GM23338 (cell line): ENCODE results near the gene COPA. TPM values are rescaled to one million over a fixed set of nuclear protein-coding genes. Genes with fewer than 3 reads are reported as not detected.

Experiments
- ATAC-seq: fragments of 200-7000 bp; cut with Tn5 transposase; 3 replicates; pipeline ENCODE4 v1.9.1; 2020
- DNase-seq: peaks from one replicate; pipeline ENCODE4 v3.0.0-alpha.2; 2015; ENCODE audit warnings: low spot score
- H2AFZ ChIP-seq: fragments of 200-600 bp; sonication (generic); 2 replicates; pipeline ENCODE4 v1.8.0; 2016; ENCODE audit warnings: antibody characterized with exemption, mild to moderate bottlenecking, moderate library complexity
- H3F3A ChIP-seq: fragments of 200-600 bp; sonication (generic); replicated peaks from 2 replicates; pipeline ENCODE4 v1.8.0; 2017; ENCODE audit warnings: antibody characterized with exemption, mixed run types, low read depth
- H3K27ac ChIP-seq: fragments of 200-600 bp; sonication (generic); 2 replicates; pipeline ENCODE4 v1.6.1; 2016; ENCODE audit warnings: low read depth
- H3K27me3 ChIP-seq: fragments of 200-600 bp; sonication (generic); 2 replicates; pipeline ENCODE4 v1.8.0; 2016; ENCODE audit warnings: mild to moderate bottlenecking, mixed run types, moderate library complexity; ENCODE audit not compliant: insufficient read depth
- H3K36me3 ChIP-seq: fragments of 200-600 bp; sonication (generic); 2 replicates; pipeline ENCODE4 v1.8.0; 2016; ENCODE audit warnings: mild to moderate bottlenecking; ENCODE audit not compliant: insufficient read depth
- H3K4me1 ChIP-seq: fragments of 200-600 bp; sonication (generic); 2 replicates; pipeline ENCODE4 v1.8.0; 2016; ENCODE audit warnings: mild to moderate bottlenecking, moderate library complexity; ENCODE audit not compliant: insufficient read depth
- H3K4me2 ChIP-seq: fragments of 200-600 bp; sonication (generic); 2 replicates; pipeline ENCODE4 v1.7.1; 2017; ENCODE audit warnings: mixed run types
- H3K4me3 ChIP-seq: fragments of 200-600 bp; sonication (generic); 2 replicates; pipeline ENCODE4 v1.6.1; 2016; ENCODE audit warnings: mixed run types
- H3K79me2 ChIP-seq: fragments of 200-600 bp; sonication (generic); replicated peaks from 2 replicates; pipeline ENCODE4 v1.8.0; 2017; ENCODE audit warnings: mild to moderate bottlenecking; ENCODE audit not compliant: insufficient read depth
- H3K9me2 ChIP-seq: fragments of 200-600 bp; sonication (generic); 2 replicates; pipeline ENCODE4 v1.8.0; 2017; ENCODE audit not compliant: insufficient read depth
- H4K20me1 ChIP-seq: fragments of 200-600 bp; sonication (generic); replicated peaks from 2 replicates; pipeline ENCODE4 v1.8.0; 2017; ENCODE audit warnings: mild to moderate bottlenecking; ENCODE audit not compliant: insufficient read depth
- H3K27ac Mint-ChIP-seq: 2 replicates; pipeline ENCODE4 v1.8.0; 2020; ENCODE audit warnings: inconsistent platforms, mild to moderate bottlenecking, moderate library complexity, mixed read lengths
- H3K27me3 Mint-ChIP-seq: 3 replicates; pipeline ENCODE4 v1.8.0; 2022; ENCODE audit warnings: low read depth, mild to moderate bottlenecking, moderate library complexity, mixed read lengths, inconsistent platforms; ENCODE audit not compliant: insufficient read depth, poor library complexity
- H3K36me3 Mint-ChIP-seq: 3 replicates; pipeline ENCODE4 v1.8.0; 2021; ENCODE audit warnings: low read depth, mild to moderate bottlenecking, inconsistent platforms, moderate library complexity, mixed read lengths
- H3K4me1 Mint-ChIP-seq: 3 replicates; pipeline ENCODE4 v1.8.0; 2020; ENCODE audit warnings: mild to moderate bottlenecking, inconsistent platforms, mixed read lengths
- H3K4me3 Mint-ChIP-seq: 3 replicates; pipeline ENCODE4 v1.8.0; 2021; ENCODE audit warnings: moderate library complexity, mild to moderate bottlenecking, inconsistent platforms, mixed read lengths
- H3K9me3 Mint-ChIP-seq: 3 replicates; pipeline ENCODE4 v1.8.0; 2020; ENCODE audit warnings: moderate library complexity, mild to moderate bottlenecking, inconsistent platforms, mixed read lengths
- CREB1 ChIP-seq: fragments of 250-450 bp; sonication (Bioruptor Pico); IDR thresholded peaks from 2 replicates; pipeline ENCODE4 v1.5.0; 2020; ENCODE audit warnings: low read depth, mild to moderate bottlenecking, moderate library complexity
- POLR2AphosphoS5 ChIP-seq: IDR thresholded peaks from 2 replicates; pipeline ENCODE4 v1.6.1; 2016; ENCODE audit warnings: antibody characterized with exemption, low read depth
- REST ChIP-seq: IDR thresholded peaks from one replicate; pipeline ENCODE4 v1.6.1; 2018; ENCODE audit warnings: antibody characterized with exemption; ENCODE audit not compliant: unreplicated experiment
- polyA plus RNA-seq: library from polyadenylated mRNA; unstranded; fragments of >200 nt; fragmentation: Nextera tagmentation; extraction: Ambion mirVana; gene quantifications from 2 replicates; pipeline ENCODE4 v1.2.1, GENCODE V29; 2016
- total RNA-seq: library from RNA; depleted of rRNA; stranded (reverse); fragments of >200 nt; shearing (Covaris generic); gene quantifications from 2 replicates; pipeline ENCODE4 v1.2.3, GENCODE V29; 2014

The COPA gene
- total and polyA plus RNA-seq, 2 experiments from 2014 or later: 58.2 to 87.1 TPM

GRCh38 chr1:160375788-160376524 lies 32.9 kb upstream of the COPA start:
- Histone ChIP-seq H3K4me2 (peak overlapping the region; percentile 84), H2AFZ (peak overlapping the region; percentile 97; the same call in 1 of the 2 replicates)
- peak overlapping the region; percentile 27 for H3K4me3 Mint-ChIP-seq

GRCh38 chr1:160374306-160375110 lies 31.5 kb upstream of the COPA start:
- H4K20me1 ChIP-seq: no peaks in the 10 kb centered on the region
- no peaks in the 10 kb centered on the region for H3K79me2 ChIP-seq
- Mint-ChIP-seq H3K9me3 (no peaks in the 10 kb centered on the region), H3K36me3 (no peaks in the 10 kb centered on the region; the same call in 2 of the 3 replicates), H3K27ac (no peak overlapping the region), H3K4me1 (peaks cover 54% of the 10 kb centered on the region), H3K4me3 (peak overlapping the region; percentile 53), H3K27me3 (peaks cover 14% of the 10 kb centered on the region)
- H2AFZ ChIP-seq: peak overlapping the region; percentile 97
- ATAC-seq: peak; percentile 56
- TF ChIP-seq POLR2AphosphoS5: no peak
- no peaks in the 10 kb centered on the region for H3K9me2 ChIP-seq
- 0 out of 2 replicates have a peak overlapping the region, but pooled peaks have one; percentile 14 for H3K27ac ChIP-seq
- peak; percentile 64 for DNase-seq
- 0 out of 2 replicates have a peak, but pooled peaks cover 5% of the 10 kb centered on the region for H3F3A ChIP-seq
- H3K4me3 ChIP-seq: peak overlapping the region; percentile 27
- peak overlapping the region; percentile 84 for H3K4me2 ChIP-seq
- H3K36me3 ChIP-seq: no peaks in the 10 kb centered on the region
- no peaks in the 10 kb centered on the region for H3K27me3 ChIP-seq
- H3K4me1 ChIP-seq: peaks cover 39% of the 10 kb centered on the region

More at GRCh38 chr1:160375788-160376524, 32.9 kb upstream of the COPA start:
- peak; percentile 71 for DNase-seq
- Mint-ChIP-seq H3K9me3 (no peaks in the 10 kb centered on the region), H3K27ac (no peak overlapping the region), H3K36me3 (no peaks in the 10 kb centered on the region; the same call in 2 of the 3 replicates), H3K4me1 (peaks cover 48% of the 10 kb centered on the region), H3K27me3 (peaks cover 14% of the 10 kb centered on the region)
- H4K20me1 ChIP-seq: no peaks in the 10 kb centered on the region
- no peaks in the 10 kb centered on the region for H3K79me2 ChIP-seq
- H3K9me2 ChIP-seq: no peaks in the 10 kb centered on the region
- peak; percentile 77 for ATAC-seq
- H3K4me3 ChIP-seq: peak overlapping the region; percentile 6; the same call in 1 of the 2 replicates
- H3K4me1 ChIP-seq: peaks cover 34% of the 10 kb centered on the region
- H3F3A ChIP-seq: 0 out of 2 replicates have a peak, but pooled peaks cover 5% of the 10 kb centered on the region
- TF ChIP-seq CREB1 (CRISPR knock-in tag): 0 out of 2 replicates have a peak, but pooled peaks have one; percentile 31
- TF ChIP-seq REST: no peak
- H3K27me3 ChIP-seq: no peaks in the 10 kb centered on the region
- H3K27ac ChIP-seq: no peak overlapping the region; the same call in 1 of the 2 replicates
- H3K36me3 ChIP-seq: no peaks in the 10 kb centered on the region
